ENCODE results near the gene MTA3.

MTA3 gene

GRCh38 chr2:42693013-42693615 is 124.7 kb downstream of the MTA3 start:
- H2AFZ ChIP-seq (ENCODE audit: low read length) = no peak overlapping the region
- H3K9me3 ChIP-seq (ENCODE audit: insufficient read depth, low read depth, low read length) = no peaks in the 10 kb centered on the region
- no peak overlapping the region for H3K4me3 ChIP-seq (ENCODE audit: low read length, poor library complexity, severe bottlenecking)
- no peaks in the 10 kb centered on the region for H3K27me3 ChIP-seq (ENCODE audit: insufficient read depth, low read length, poor library complexity, severe bottlenecking)
- H4K20me1 ChIP-seq (ENCODE audit: insufficient read depth, low read length, poor library complexity, severe bottlenecking) = no peaks in the 10 kb centered on the region
- peak overlapping the region; percentile 27 for H3K4me2 ChIP-seq (ENCODE audit: low read depth, low read length, poor library complexity, severe bottlenecking)
- no peaks in the 10 kb centered on the region for H3F3A ChIP-seq (ENCODE audit: low read depth)
- H3K4me1 ChIP-seq (ENCODE audit: insufficient read depth, low read length, poor library complexity, severe bottlenecking) = peaks cover 9% of the 10 kb centered on the region
- H3K79me2 ChIP-seq (ENCODE audit: insufficient read depth, low read length) = no peaks in the 10 kb centered on the region
- no peak overlapping the region for H3K9ac ChIP-seq (ENCODE audit: low read depth, low read length, poor library complexity, severe bottlenecking)
- TF ChIP-seq CTCF (conservative IDR thresholded peaks at IDR 0.05; ENCODE audit: low read length) (no peak), EZH2phosphoT487 (IDR thresholded peaks at IDR 0.05; ENCODE audit: borderline replicate concordance) (no peak)
- no peaks in the 10 kb centered on the region for H3K9me2 ChIP-seq (replicated peaks; ENCODE audit: low read depth, low read length)
- H3K36me3 ChIP-seq (ENCODE audit: insufficient read depth, low read length) = peaks cover 8% of the 10 kb centered on the region; the same call in 1 of the 2 replicates

GRCh38 chr2:42693688-42694479 is 125.5 kb downstream of the MTA3 start:
- no peak overlapping the region for H3K4me3 ChIP-seq (ENCODE audit: low read length, poor library complexity, severe bottlenecking)
- H2AFZ ChIP-seq (ENCODE audit: low read length) = no peak overlapping the region
- H3K9me3 ChIP-seq (ENCODE audit: insufficient read depth, low read depth, low read length) = no peaks in the 10 kb centered on the region
- peaks cover 3% of the 10 kb centered on the region; the same call in 1 of the 2 replicates for H3K36me3 ChIP-seq (ENCODE audit: insufficient read depth, low read length)
- no peak for TF ChIP-seq CTCF (conservative IDR thresholded peaks at IDR 0.05; ENCODE audit: low read length)
- TF ChIP-seq EZH2phosphoT487 (IDR thresholded peaks at IDR 0.05; ENCODE audit: borderline replicate concordance) = no peak
- H3K4me2 ChIP-seq (ENCODE audit: low read depth, low read length, poor library complexity, severe bottlenecking) = no peak overlapping the region
- H3K9ac ChIP-seq (ENCODE audit: low read depth, low read length, poor library complexity, severe bottlenecking) = no peak overlapping the region
- H4K20me1 ChIP-seq (ENCODE audit: insufficient read depth, low read length, poor library complexity, severe bottlenecking) = no peaks in the 10 kb centered on the region
- no peaks in the 10 kb centered on the region for H3K9me2 ChIP-seq (replicated peaks; ENCODE audit: low read depth, low read length)
- H3K4me1 ChIP-seq (ENCODE audit: insufficient read depth, low read length, poor library complexity, severe bottlenecking) = peaks cover 9% of the 10 kb centered on the region
- no peaks in the 10 kb centered on the region for H3K79me2 ChIP-seq (ENCODE audit: insufficient read depth, low read length)
- no peaks in the 10 kb centered on the region for H3K27me3 ChIP-seq (ENCODE audit: insufficient read depth, low read length, poor library complexity, severe bottlenecking)
- H3F3A ChIP-seq (ENCODE audit: low read depth) = no peaks in the 10 kb centered on the region

- Histone ChIP-seq H3K9me3 (ENCODE audit: insufficient read depth, low read depth, low read length) (no peaks in the 10 kb centered on the region), H3F3A (ENCODE audit: low read depth) (no peaks in the 10 kb centered on the region), H3K79me2 (ENCODE audit: insufficient read depth, low read length) (no peaks in the 10 kb centered on the region), H3K9me2 (replicated peaks; ENCODE audit: low read depth, low read length) (no peaks in the 10 kb centered on the region), H2AFZ (ENCODE audit: low read length) (no peak overlapping the region), H3K36me3 (ENCODE audit: insufficient read depth, low read length) (peaks cover 3% of the 10 kb centered on the region; the same call in 1 of the 2 replicates), H3K27me3 (ENCODE audit: insufficient read depth, low read length, poor library complexity, severe bottlenecking) (no peaks in the 10 kb centered on the region), H3K4me1 (ENCODE audit: insufficient read depth, low read length, poor library complexity, severe bottlenecking) (peaks cover 9% of the 10 kb centered on the region), H3K9ac (ENCODE audit: low read depth, low read length, poor library complexity, severe bottlenecking) (no peak overlapping the region), H3K4me3 (ENCODE audit: low read length, poor library complexity, severe bottlenecking) (no peak overlapping the region), H4K20me1 (ENCODE audit: insufficient read depth, low read length, poor library complexity, severe bottlenecking) (no peaks in the 10 kb centered on the region), H3K4me2 (ENCODE audit: low read depth, low read length, poor library complexity, severe bottlenecking) (no peak overlapping the region)
- TF ChIP-seq EZH2phosphoT487 (IDR thresholded peaks at IDR 0.05; ENCODE audit: borderline replicate concordance) (no peak), CTCF (conservative IDR thresholded peaks at IDR 0.05; ENCODE audit: low read length) (no peak)
These were observed 128.6 kb downstream of the MTA3 start for GRCh38 chr2:42696987-42697386.

All from Loucy (cell line).